ENCODE results near the gene PTGR2.

Gene PTGR2

GRCh38 chr14:73851567-73852382 lies at the start of gene PTGR2:
TSS of gene PTGR2 (plus strand) at chr14:73851831. CDS start at chr14:73858863, 7,032 bp downstream.
- Mint-ChIP-seq H3K9me3 (no peaks in the 10 kb centered on the region), H3K27ac (peak within 1 kb of the TSS; percentile 99), H3K36me3 (peaks cover 5% of the 10 kb centered on the region in 2 donors), H3K4me3 (peak within 1 kb of the TSS; percentile 94 to 99), H3K4me1 (peaks cover 9 to 20% of the 10 kb centered on the region in 2 donors), H3K27me3 (no peaks in the 10 kb centered on the region)
- peak; percentile 91 for DNase-seq
- peak; percentile 97 to 98 for ATAC-seq (replicated peaks)

GRCh38 chr14:73802431-73803188 lies 49.0 kb upstream of the PTGR2 start:
- H3K4me3 Mint-ChIP-seq, result no peak overlapping the region
- H3K36me3 Mint-ChIP-seq, result peaks cover 0 to 2% of the 10 kb centered on the region in 2 donors

DNA sequence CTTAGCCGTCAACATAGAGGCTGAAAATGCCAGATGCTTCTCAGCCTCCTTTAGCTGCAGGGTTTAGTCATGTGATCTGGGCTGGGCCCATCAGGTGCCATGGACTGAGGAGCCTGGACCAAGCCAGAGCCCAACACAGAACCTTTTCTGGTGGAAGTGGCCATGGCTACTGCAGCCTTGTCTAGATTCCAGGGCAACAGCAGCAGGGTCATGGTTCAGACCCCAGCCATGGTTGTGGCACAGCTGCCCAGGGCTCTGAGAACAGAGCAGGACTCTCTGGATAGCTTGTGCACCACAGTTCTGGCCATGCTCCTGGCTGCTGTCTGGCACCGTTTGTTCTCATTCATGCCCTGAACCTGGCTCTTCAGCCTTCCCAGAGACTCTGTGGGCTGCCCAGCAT lies 47.0 kb upstream of the PTGR2 start:
- H3K36me3 Mint-ChIP-seq, result peaks cover 0 to 2% of the 10 kb centered on the region in 2 donors
- no peak overlapping the region for H3K27ac Mint-ChIP-seq
- DNase-seq, result no peak
- peaks cover 3 to 9% of the 10 kb centered on the region in 2 donors for H3K4me1 Mint-ChIP-seq
- H3K9me3 Mint-ChIP-seq, result no peaks in the 10 kb centered on the region
- H3K27me3 Mint-ChIP-seq, result no peaks in the 10 kb centered on the region
- no peak overlapping the region for H3K4me3 Mint-ChIP-seq
- no peak for ATAC-seq (replicated peaks)

More at GRCh38 chr14:73802431-73803188, 49.0 kb upstream of the PTGR2 start:
- no peaks in the 10 kb centered on the region for H3K9me3 Mint-ChIP-seq
- no peak for DNase-seq
- ATAC-seq (replicated peaks), result no peak
- peaks cover 5 to 10% of the 10 kb centered on the region in 2 donors for H3K4me1 Mint-ChIP-seq
- H3K27me3 Mint-ChIP-seq, result no peaks in the 10 kb centered on the region
- peak overlapping the region; percentile 9 for H3K27ac Mint-ChIP-seq

- Mint-ChIP-seq H3K27me3 (no peaks in the 10 kb centered on the region), H3K4me1 (peaks cover 11 to 23% of the 10 kb centered on the region in 2 donors), H3K27ac (no peak overlapping the region), H3K36me3 (peaks cover 0 to under 1% of the 10 kb centered on the region in 2 donors), H3K9me3 (no peaks in the 10 kb centered on the region), H3K4me3 (no peak overlapping the region)
- DNase-seq (no peak), ATAC-seq (replicated peaks) (no peak)
Observed at GRCh38 chr14:73807457-73807856, 44.2 kb upstream of the PTGR2 start.

DNA sequence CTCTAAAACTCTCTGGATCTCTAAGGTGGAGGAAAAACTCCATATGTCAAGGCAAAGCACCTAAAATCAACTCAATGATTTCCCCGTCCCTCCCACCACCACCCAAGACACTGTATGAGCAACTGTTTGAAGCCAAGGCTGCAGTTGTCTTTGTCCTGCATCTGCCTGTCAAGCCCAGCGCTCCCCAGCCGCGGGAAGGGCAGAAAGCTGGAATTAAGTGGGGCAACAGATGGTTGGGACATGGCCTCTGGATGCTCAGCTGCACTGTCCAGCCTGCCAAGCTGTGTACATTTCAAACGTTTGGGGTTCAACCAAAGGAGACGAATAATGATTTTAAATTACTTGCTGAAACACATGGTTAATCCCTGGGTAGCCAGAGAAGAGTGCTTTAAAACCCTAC lies 42.2 kb upstream of the PTGR2 start:
- ATAC-seq (replicated peaks) (no peak), DNase-seq (no peak)
- Mint-ChIP-seq H3K36me3 (no peaks in the 10 kb centered on the region), H3K4me1 (peaks cover 13 to 28% of the 10 kb centered on the region in 2 donors), H3K4me3 (no peak overlapping the region), H3K27me3 (no peaks in the 10 kb centered on the region), H3K9me3 (no peaks in the 10 kb centered on the region), H3K27ac (no peak overlapping the region)

DNA sequence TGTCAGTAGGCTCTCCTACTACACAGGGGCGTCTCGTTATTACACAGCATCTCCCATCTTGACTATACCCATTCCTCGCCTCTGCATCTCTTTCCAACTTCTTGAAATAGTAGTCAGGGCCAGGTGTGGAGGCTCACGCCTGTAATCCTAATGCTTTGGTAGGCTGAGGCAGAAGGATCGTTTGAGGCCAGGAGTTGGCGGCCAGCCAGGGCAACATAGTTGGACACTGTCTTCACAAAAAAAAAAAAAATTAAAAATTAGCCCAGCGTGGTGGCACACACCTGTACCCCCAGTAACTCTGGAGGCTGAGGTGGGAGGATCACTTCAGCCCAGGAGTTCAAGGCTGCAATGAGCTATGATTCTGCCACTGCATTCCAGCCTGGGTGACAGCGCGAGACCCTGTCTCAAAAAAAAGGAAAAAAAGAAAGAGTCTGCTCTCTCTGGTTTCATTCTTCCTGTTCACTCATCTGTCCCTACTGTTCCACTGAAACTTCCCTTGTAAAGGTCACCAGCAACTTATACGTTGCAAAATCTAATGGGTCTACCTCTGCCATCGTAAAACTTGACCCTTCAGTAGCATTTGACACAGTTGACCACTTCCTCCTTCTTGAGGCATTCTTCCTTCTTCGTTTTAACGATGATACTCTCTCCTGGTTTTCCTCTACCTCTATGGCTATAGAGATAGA lies 41.0 kb upstream of the PTGR2 start:
- Mint-ChIP-seq H3K36me3 (no peaks in the 10 kb centered on the region), H3K4me1 (peaks cover 14 to 30% of the 10 kb centered on the region in 2 donors), H3K9me3 (no peaks in the 10 kb centered on the region), H3K27me3 (no peaks in the 10 kb centered on the region), H3K4me3 (peak overlapping the region; percentile 19 to 55), H3K27ac (peak overlapping the region; percentile 80)
- DNase-seq (peak; percentile 20), ATAC-seq (replicated peaks) (peak; percentile 97 to 98)

DNA sequence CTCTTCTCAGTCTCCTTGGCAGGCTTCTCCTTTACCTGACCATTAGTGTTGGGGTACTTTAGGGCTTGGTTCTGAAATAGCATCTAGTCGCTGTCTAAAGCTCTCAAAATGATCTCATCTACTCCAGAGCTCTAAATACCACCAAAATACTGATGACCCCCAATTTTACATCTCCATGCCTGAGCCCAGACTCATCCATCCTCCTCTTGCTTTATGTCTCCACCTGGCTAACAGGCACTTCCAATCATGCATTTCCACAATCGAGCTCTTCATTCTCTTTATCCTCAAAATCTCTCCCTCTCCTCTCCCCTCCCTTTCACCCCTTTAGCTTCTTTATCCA lies 40.5 kb upstream of the PTGR2 start:
- Mint-ChIP-seq H3K4me1 (peaks cover 14 to 33% of the 10 kb centered on the region in 2 donors), H3K36me3 (no peaks in the 10 kb centered on the region), H3K4me3 (peak overlapping the region; percentile 19 to 55), H3K9me3 (no peaks in the 10 kb centered on the region), H3K27ac (peak overlapping the region; percentile 80), H3K27me3 (no peaks in the 10 kb centered on the region)
- DNase-seq, result no peak
- peak; percentile 45 to 55 for ATAC-seq (replicated peaks)

- H3K36me3 Mint-ChIP-seq, result no peaks in the 10 kb centered on the region
- peaks cover 14 to 36% of the 10 kb centered on the region in 2 donors for H3K4me1 Mint-ChIP-seq
- no peak overlapping the region for H3K4me3 Mint-ChIP-seq
- DNase-seq, result no peak
- peak overlapping the region; percentile 22 for H3K27ac Mint-ChIP-seq
- no peaks in the 10 kb centered on the region for H3K27me3 Mint-ChIP-seq
- H3K9me3 Mint-ChIP-seq, result no peaks in the 10 kb centered on the region
- no peak for ATAC-seq (replicated peaks)
Observed at GRCh38 chr14:73814153-73814552, 37.5 kb upstream of the PTGR2 start.

- H3K27me3 Mint-ChIP-seq, result no peaks in the 10 kb centered on the region
- ATAC-seq (replicated peaks), result no peak
- no peak for DNase-seq
- H3K36me3 Mint-ChIP-seq, result no peaks in the 10 kb centered on the region
- no peak overlapping the region for H3K4me3 Mint-ChIP-seq
- H3K27ac Mint-ChIP-seq, result no peak overlapping the region
- H3K4me1 Mint-ChIP-seq, result peaks cover 10 to 22% of the 10 kb centered on the region in 2 donors
- H3K9me3 Mint-ChIP-seq, result no peaks in the 10 kb centered on the region
Observed at GRCh38 chr14:73815849-73816248, 35.8 kb upstream of the PTGR2 start.

- Mint-ChIP-seq H3K4me3 (no peak overlapping the region), H3K36me3 (no peaks in the 10 kb centered on the region), H3K27ac (no peak overlapping the region), H3K9me3 (no peaks in the 10 kb centered on the region), H3K4me1 (peaks cover 4 to 17% of the 10 kb centered on the region in 2 donors), H3K27me3 (no peaks in the 10 kb centered on the region)
- ATAC-seq (replicated peaks) (no peak), DNase-seq (no peak)
Observed at GRCh38 chr14:73816393-73816816, 35.2 kb upstream of the PTGR2 start.

DNA sequence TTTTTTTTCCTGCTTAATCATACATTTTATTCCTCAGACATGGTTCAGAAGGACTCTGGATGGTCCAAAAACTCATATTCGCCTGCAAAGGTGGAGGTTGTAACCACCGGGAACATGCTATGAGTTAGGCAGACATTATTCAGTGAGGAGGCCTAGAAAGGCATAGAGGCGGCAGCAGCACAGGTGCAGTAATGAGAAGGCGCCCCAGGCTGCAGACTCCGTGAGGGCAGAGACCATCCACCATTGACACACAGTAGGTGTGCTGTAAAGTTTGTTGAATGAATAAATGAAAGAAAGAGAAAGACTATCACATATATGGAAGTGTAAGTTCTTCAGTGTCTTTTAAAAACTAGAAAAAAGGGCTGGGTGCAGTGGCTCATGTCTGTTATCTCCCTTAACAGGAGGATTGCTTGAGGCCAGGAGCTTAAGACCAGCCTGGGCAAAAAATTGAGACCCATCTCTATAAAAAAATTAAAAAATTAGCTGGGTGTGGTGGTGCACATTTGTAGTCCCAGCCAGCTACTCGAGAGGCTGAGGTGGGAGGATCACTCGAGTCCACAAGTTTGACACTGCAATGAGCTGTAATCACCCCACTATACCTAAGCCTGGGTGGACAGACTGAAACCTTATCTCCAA lies 34.5 kb upstream of the PTGR2 start:
- Mint-ChIP-seq H3K36me3 (no peaks in the 10 kb centered on the region), H3K4me1 (peaks cover 3 to 14% of the 10 kb centered on the region in 2 donors), H3K27me3 (no peaks in the 10 kb centered on the region), H3K27ac (no peak overlapping the region), H3K9me3 (no peaks in the 10 kb centered on the region), H3K4me3 (no peak overlapping the region)
- DNase-seq, result no peak
- ATAC-seq (replicated peaks), result no peak

DNA sequence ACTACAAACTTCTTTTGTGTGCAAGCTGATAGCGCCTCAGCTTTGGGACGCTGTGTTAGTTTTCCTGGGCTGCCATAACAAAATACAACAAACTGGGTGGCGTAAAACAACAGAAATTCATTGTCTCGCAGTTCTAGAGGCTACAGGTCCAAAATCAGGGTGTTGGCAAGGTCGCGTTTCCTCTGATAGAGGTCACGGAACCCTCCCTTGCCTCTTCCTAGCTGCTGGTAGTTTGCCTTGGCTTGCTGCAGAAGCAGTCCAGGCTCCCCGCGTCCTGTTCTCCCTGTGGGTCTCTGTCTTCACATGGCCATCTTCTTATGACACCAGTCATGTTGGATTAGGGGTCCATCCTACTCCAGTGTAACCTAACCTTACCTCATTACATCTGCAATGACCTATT lies 32.8 kb upstream of the PTGR2 start:
- Mint-ChIP-seq H3K9me3 (no peaks in the 10 kb centered on the region), H3K36me3 (no peaks in the 10 kb centered on the region), H3K27me3 (no peaks in the 10 kb centered on the region), H3K4me3 (no peak overlapping the region), H3K4me1 (peaks cover 3 to 14% of the 10 kb centered on the region in 2 donors), H3K27ac (no peak overlapping the region)
- ATAC-seq (replicated peaks) (no peak), DNase-seq (no peak)

DNA sequence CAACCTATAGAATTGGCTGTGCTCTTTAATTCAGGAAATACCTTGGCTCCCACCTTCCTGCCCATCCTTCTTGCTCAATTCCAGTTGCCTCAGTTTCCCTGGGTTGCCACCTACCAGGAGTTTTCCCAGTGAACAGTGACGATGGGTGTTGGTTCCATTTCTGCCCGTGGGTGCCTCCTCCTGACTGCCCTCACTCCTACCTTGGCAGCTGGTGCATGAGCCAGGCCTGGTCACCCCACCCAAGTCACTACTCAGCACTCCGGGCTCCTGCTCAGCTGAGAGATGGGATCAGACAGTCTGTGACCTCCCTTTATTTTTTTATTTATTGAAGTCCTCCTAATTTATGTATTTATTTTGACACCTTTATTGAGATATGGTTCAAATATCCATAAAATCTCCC lies 31.0 kb upstream of the PTGR2 start:
- Mint-ChIP-seq H3K9me3 (no peaks in the 10 kb centered on the region), H3K27me3 (no peaks in the 10 kb centered on the region), H3K4me3 (no peak overlapping the region), H3K27ac (no peak overlapping the region), H3K36me3 (no peaks in the 10 kb centered on the region), H3K4me1 (peaks cover 3 to 10% of the 10 kb centered on the region in 2 donors)
- ATAC-seq (replicated peaks) (no peak), DNase-seq (no peak)

DNA sequence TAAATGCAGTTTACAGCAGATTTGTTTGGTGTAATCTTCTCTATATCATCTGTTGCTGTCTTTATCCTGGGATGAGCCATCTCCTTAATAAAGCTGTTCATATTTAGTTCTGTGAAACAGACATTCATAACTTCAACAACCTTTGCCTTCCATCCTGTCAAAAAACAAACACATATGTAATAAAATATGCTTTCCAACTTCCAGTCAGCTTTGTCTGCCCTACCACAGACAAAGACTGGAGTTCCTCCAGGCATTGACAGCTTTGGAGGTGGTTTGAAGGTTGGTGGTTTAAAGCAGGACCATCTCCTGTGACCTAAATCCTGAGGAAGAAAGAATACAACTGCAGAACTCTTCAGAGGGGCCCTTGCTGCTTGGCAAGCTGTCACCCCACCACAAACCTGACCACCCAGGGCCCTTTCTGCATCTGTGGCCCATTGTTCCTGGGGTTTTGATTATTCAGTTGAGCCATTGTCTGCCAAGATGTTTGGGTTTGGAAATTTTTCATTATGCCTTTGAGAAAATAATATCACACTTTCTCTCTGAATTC lies 28.2 kb upstream of the PTGR2 start:
- H3K4me3 Mint-ChIP-seq, result no peak overlapping the region
- H3K9me3 Mint-ChIP-seq, result no peaks in the 10 kb centered on the region
- DNase-seq (no peak), ATAC-seq (replicated peaks) (no peak)
- H3K27me3 Mint-ChIP-seq, result no peaks in the 10 kb centered on the region
- peaks cover 4% of the 10 kb centered on the region in 2 donors for H3K4me1 Mint-ChIP-seq
- no peak overlapping the region for H3K27ac Mint-ChIP-seq
- H3K36me3 Mint-ChIP-seq, result no peaks in the 10 kb centered on the region
